Esophagus squamous epithelium (tissue), 4 donors: Measurements from ENCODE around the gene NTSR2.

Experiments
- CTCF ChIP-seq, 6 experiments: fragments of 450-650 bp in 4 of 6; fragments of 200-600 bp in 2 of 6; sonication (generic) in 2 of 6; IDR thresholded peaks; one replicate each; pipeline ENCODE4 v1.5.1; 2016 to 2019; ENCODE audit warnings: antibody characterized with exemption in 6 of 6, mild to moderate bottlenecking in 4 of 6, moderate library complexity in 4 of 6
- POLR2A ChIP-seq, 4 donors: fragments of 450-650 bp; IDR thresholded peaks; one replicate each; pipeline ENCODE4 v1.6.1; 2017; ENCODE audit warnings: antibody characterized with exemption in 4 of 4, mild to moderate bottlenecking in 4 of 4, moderate library complexity in 3 of 4

- TF ChIP-seq CTCF (IDR thresholded peaks at IDR 0.05), result no peak
- no peak for TF ChIP-seq POLR2A (IDR thresholded peaks at IDR 0.05)
Measured at GRCh38 chr2:11646530-11646929, 23.5 kb downstream of the NTSR2 start.
